H9 (cell line): Measurements from ENCODE around the gene MVP. TPM values are rescaled to one million over a fixed set of nuclear protein-coding genes. Genes with fewer than 3 reads are reported as not detected.
A peak's percentile ranks its signal among the peaks of the same experiment; 100 is the strongest.

Experiments used
- DNase-seq: peaks from one replicate; pipeline ENCODE4 v3.0.0-alpha.2; 2017
- H2AFZ ChIP-seq: one replicate; pipeline ENCODE4 v1.6.1; 2013; ENCODE audit warnings: mild to moderate bottlenecking, low read length, control low read depth, moderate library complexity
- H2AK5ac ChIP-seq: 2 replicates; pipeline ENCODE4 v1.6.1; 2013; ENCODE audit warnings: low read length, control low read depth, mixed read lengths; ENCODE audit not compliant: insufficient read length
- H2BK120ac ChIP-seq: one replicate; pipeline ENCODE4 v1.6.1; 2013; ENCODE audit warnings: low read depth, mild to moderate bottlenecking, low read length, control low read depth, inconsistent platforms; ENCODE audit not compliant: poor library complexity, severe bottlenecking
- H2BK12ac ChIP-seq: 2 replicates; pipeline ENCODE4 v1.6.1; 2013; ENCODE audit warnings: low read length, control low read depth, mixed read lengths, low read depth; ENCODE audit not compliant: insufficient read length
- H2BK15ac ChIP-seq: 2 replicates; pipeline ENCODE4 v1.6.1; 2013; ENCODE audit warnings: low read depth, low read length, control low read depth
- H2BK20ac ChIP-seq: one replicate; pipeline ENCODE4 v1.6.1; 2013; ENCODE audit warnings: low read depth, mild to moderate bottlenecking, low read length, control low read depth, inconsistent platforms; ENCODE audit not compliant: poor library complexity, severe bottlenecking
- H2BK5ac ChIP-seq: 2 replicates; pipeline ENCODE4 v1.6.1; 2013; ENCODE audit warnings: low read length, control low read depth, mixed read lengths; ENCODE audit not compliant: insufficient read length
- H3K14ac ChIP-seq: 2 replicates; pipeline ENCODE4 v1.6.1; 2013; ENCODE audit warnings: low read length, control low read depth; ENCODE audit not compliant: insufficient read depth
- H3K18ac ChIP-seq: 2 replicates; pipeline ENCODE4 v1.6.1; 2013; ENCODE audit warnings: low read depth, mild to moderate bottlenecking, mixed read lengths, low read length, control low read depth; ENCODE audit not compliant: insufficient read length
- H3K23ac ChIP-seq: 2 replicates; pipeline ENCODE4 v1.6.1; 2013; ENCODE audit warnings: low read length, control low read depth, mixed read lengths, low read depth; ENCODE audit not compliant: insufficient read length
- H3K23me2 ChIP-seq: 2 replicates; pipeline ENCODE4 v1.6.1; 2013; ENCODE audit warnings: low read depth, mild to moderate bottlenecking, mixed read lengths, low read length, control low read depth; ENCODE audit not compliant: insufficient read length, poor library complexity, severe bottlenecking
- H3K27ac ChIP-seq: 2 replicates; pipeline ENCODE4 v1.5.1; 2013; ENCODE audit warnings: low read length, control low read depth, mixed read lengths, low read depth; ENCODE audit not compliant: insufficient read length
- H3K27me3 ChIP-seq: 2 replicates; pipeline ENCODE4 v1.6.1; 2013; ENCODE audit warnings: low read length, control low read depth, inconsistent platforms; ENCODE audit not compliant: insufficient read depth
- H3K4ac ChIP-seq: 2 replicates; pipeline ENCODE4 v1.6.1; 2013; ENCODE audit warnings: low read depth, mild to moderate bottlenecking, control low read depth, inconsistent platforms, low read length, moderate library complexity
- H3K4me1 ChIP-seq: 2 replicates; pipeline ENCODE4 v1.6.1; 2013; ENCODE audit warnings: low read length, control low read depth, inconsistent platforms; ENCODE audit not compliant: insufficient read depth
- H3K4me2 ChIP-seq: 2 replicates; pipeline ENCODE4 v1.6.1; 2013; ENCODE audit warnings: low read length, control low read depth, mixed read lengths; ENCODE audit not compliant: insufficient read length, insufficient read depth
- H3K56ac ChIP-seq: 2 replicates; pipeline ENCODE4 v1.6.1; 2013; ENCODE audit warnings: low read depth, mild to moderate bottlenecking, mixed read lengths, low read length, control low read depth; ENCODE audit not compliant: insufficient read length
- H3K79me1 ChIP-seq: 2 replicates; pipeline ENCODE4 v1.6.1; 2013; ENCODE audit warnings: low read depth, mild to moderate bottlenecking, moderate library complexity, low read length, control low read depth, inconsistent platforms; ENCODE audit not compliant: insufficient read depth, poor library complexity, severe bottlenecking
- H3K79me2 ChIP-seq: 2 replicates; pipeline ENCODE4 v1.6.1; 2013; ENCODE audit warnings: low read length, control low read depth, inconsistent platforms; ENCODE audit not compliant: insufficient read depth
- H3K9ac ChIP-seq: 2 replicates; pipeline ENCODE4 v1.6.1; 2013; ENCODE audit warnings: low read length, control low read depth, mixed read lengths; ENCODE audit not compliant: insufficient read length; ENCODE audit errors: extremely low read depth
- H3K9me3 ChIP-seq: one replicate; pipeline ENCODE4 v1.6.1; 2013; ENCODE audit warnings: low read depth, low read length, inconsistent platforms; ENCODE audit not compliant: control insufficient read depth
- H3T11ph ChIP-seq: one replicate; pipeline ENCODE4 v1.6.1; 2013; ENCODE audit warnings: mild to moderate bottlenecking, low read length, control low read depth, inconsistent platforms
- H4K20me1 ChIP-seq: one replicate; pipeline ENCODE4 v1.6.1; 2013; ENCODE audit not compliant: control insufficient read depth, insufficient read length, insufficient read depth
- H4K5ac ChIP-seq: 2 replicates; pipeline ENCODE4 v1.6.1; 2013; ENCODE audit warnings: low read depth, mild to moderate bottlenecking, mixed read lengths, low read length, control low read depth; ENCODE audit not compliant: insufficient read length
- H4K8ac ChIP-seq: replicated peaks from 2 replicates; pipeline ENCODE4 v1.6.1; 2013; ENCODE audit warnings: low read length, control low read depth, mixed read lengths, low read depth; ENCODE audit not compliant: insufficient read length
- H4K91ac ChIP-seq: 2 replicates; pipeline ENCODE4 v1.6.1; 2013; ENCODE audit warnings: low read depth, mild to moderate bottlenecking, moderate library complexity, mixed read lengths, low read length, control low read depth; ENCODE audit not compliant: insufficient read length
- H3K27ac Mint-ChIP-seq, 3 experiments: 2 replicates in 2 of 3; 3 replicates in 1 of 3; pipeline ENCODE4 v1.8.0; 2020 to 2021; ENCODE audit warnings: mixed read lengths in 3 of 3, mild to moderate bottlenecking in 1 of 3, moderate library complexity in 1 of 3
- H3K27me3 Mint-ChIP-seq: 2 replicates; pipeline ENCODE4 v1.8.0; 2021; ENCODE audit warnings: low read depth, mild to moderate bottlenecking, moderate library complexity, mixed read lengths
- H3K36me3 Mint-ChIP-seq, 3 experiments: 2 replicates in 2 of 3; 3 replicates in 1 of 3; pipeline ENCODE4 v1.8.0; 2020 to 2021; ENCODE audit warnings: low read depth in 3 of 3, mixed read lengths in 3 of 3; ENCODE audit not compliant: insufficient read depth in 1 of 3
- H3K4me1 Mint-ChIP-seq, 2 experiments: 2 replicates each; pipeline ENCODE4 v1.8.0; 2020; ENCODE audit warnings: mixed read lengths in 2 of 2
- H3K4me3 Mint-ChIP-seq, 2 experiments: 2 replicates in 1 of 2; 3 replicates in 1 of 2; pipeline ENCODE4 v1.8.0; 2020 to 2021; ENCODE audit warnings: mild to moderate bottlenecking in 2 of 2, mixed read lengths in 2 of 2, moderate library complexity in 1 of 2
- H3K9me3 Mint-ChIP-seq, 2 experiments: 2 replicates in 1 of 2; 3 replicates in 1 of 2; pipeline ENCODE4 v1.8.0; 2020; ENCODE audit warnings: mild to moderate bottlenecking in 2 of 2, mixed read lengths in 2 of 2, moderate library complexity in 1 of 2
- WGBS: extraction: QIAGEN DNeasy Blood & Tissue Kit; methylation state at CpG from one replicate; pipeline ENCODE4 v1.1.7; 2013; ENCODE audit warnings: missing lambda C conversion rate, low lambda C conversion rate, mixed read lengths; ENCODE audit not compliant: insufficient read length; ENCODE audit errors: extremely low coverage; 5-methylcytosine and 5-hydroxymethylcytosine counted together
- total RNA-seq: library from RNA; stranded (reverse); gene quantifications from 2 replicates; pipeline ENCODE4 v1.2.1, GENCODE V29; 2021
- TF ChIP-seq, protein P1 (sequence below): fragments of 200-600 bp; sonication (generic); conservative IDR thresholded peaks from 3 replicates; pipeline ENCODE4 v1.8.0; 2021; ENCODE audit warnings: antibody characterized with exemption, mild to moderate bottlenecking

The MVP gene
- total RNA-seq, 1 experiment from 2014 or later: 3.1 TPM

DNA sequence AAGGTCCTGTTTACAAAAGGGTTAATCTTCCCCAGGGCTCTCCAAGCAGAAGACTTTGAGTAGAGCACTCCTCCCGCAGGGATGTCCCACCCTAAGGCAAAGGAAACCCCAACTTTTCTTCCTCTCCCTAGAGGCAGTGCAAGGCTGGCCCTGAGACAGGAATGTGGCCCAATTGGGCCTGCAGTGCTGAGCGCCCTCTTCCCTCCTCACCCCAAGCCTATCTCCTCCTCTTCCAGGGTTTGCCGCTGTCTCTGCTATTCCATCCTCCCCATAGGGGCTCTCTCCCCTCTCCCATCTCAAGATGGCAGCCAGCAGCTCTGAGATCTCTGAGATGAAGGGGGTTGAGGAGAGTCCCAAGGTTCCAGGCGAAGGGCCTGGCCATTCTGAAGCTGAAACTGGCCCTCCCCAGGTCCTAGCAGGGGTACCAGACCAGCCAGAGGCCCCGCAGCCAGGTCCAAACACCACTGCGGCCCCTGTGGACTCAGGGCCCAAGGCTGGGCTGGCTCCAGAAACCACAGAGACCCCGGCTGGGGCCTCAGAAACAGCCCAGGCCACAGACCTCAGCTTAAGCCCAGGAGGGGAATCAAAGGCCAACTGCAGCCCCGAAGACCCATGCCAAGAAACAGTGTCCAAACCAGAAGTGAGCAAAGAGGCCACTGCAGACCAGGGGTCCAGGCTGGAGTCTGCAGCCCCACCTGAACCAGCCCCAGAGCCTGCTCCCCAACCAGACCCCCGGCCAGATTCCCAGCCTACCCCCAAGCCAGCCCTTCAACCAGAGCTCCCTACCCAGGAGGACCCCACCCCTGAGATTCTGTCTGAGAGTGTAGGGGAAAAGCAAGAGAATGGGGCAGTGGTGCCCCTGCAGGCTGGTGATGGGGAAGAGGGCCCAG, 7.3 kb upstream of the MVP start:
- Histone ChIP-seq H3K79me2 (peaks cover 2% of the 10 kb centered on the region; the same call in 1 of the 2 replicates), H3K27ac (no peak overlapping the region)

More for the DNA sequence above, 7.3 kb upstream of the MVP start:
- H3K4me1 Mint-ChIP-seq: peaks cover 51 to 70% of the 10 kb centered on the region in 2 experiments
- no peak overlapping the region for H2BK15ac ChIP-seq
- H3K56ac ChIP-seq: no peak overlapping the region
- DNase-seq: no peak
- H4K8ac ChIP-seq: no peak overlapping the region
- peaks cover 6% of the 10 kb centered on the region; the same call in 1 of the 2 replicates for H3K4me1 ChIP-seq
- no peaks in the 10 kb centered on the region for H3K79me1 ChIP-seq
- H3K18ac ChIP-seq: no peak overlapping the region
- no peak overlapping the region for H2BK5ac ChIP-seq
- no peak overlapping the region; the same call in 1 of the 2 replicates for H3K14ac ChIP-seq
- H2BK120ac ChIP-seq: no peak overlapping the region
- WGBS: no CpG with 5 or more reads among the region's 9 CpGs
- H4K5ac ChIP-seq: no peak overlapping the region
- no peak overlapping the region for H3T11ph ChIP-seq
- H3K36me3 Mint-ChIP-seq: peaks cover 15 to 30% (median 19%) of the 10 kb centered on the region in 3 experiments
- no peak overlapping the region for H3K4ac ChIP-seq
- peak overlapping the region; percentile 47 for H3K9ac ChIP-seq
- no peaks in the 10 kb centered on the region for H3K27me3 ChIP-seq
- no peaks in the 10 kb centered on the region; a peak in 2 of 5 replicates for H3K9me3 Mint-ChIP-seq
- H3K27ac Mint-ChIP-seq: no peak overlapping the region; a peak in 1 of 7 replicates
- no peak overlapping the region for H2BK20ac ChIP-seq
- H3K9me3 ChIP-seq: no peaks in the 10 kb centered on the region
- H2AK5ac ChIP-seq: no peak overlapping the region
- peak overlapping the region; percentile 80 to 96 for H3K4me3 Mint-ChIP-seq
- H2AFZ ChIP-seq: no peak overlapping the region
- H3K27me3 Mint-ChIP-seq: no peaks in the 10 kb centered on the region; the same call in 1 of the 2 replicates
- H4K91ac ChIP-seq: no peak overlapping the region
- no peak overlapping the region for H2BK12ac ChIP-seq
- H3K23me2 ChIP-seq: peaks cover 43% of the 10 kb centered on the region
- no peak overlapping the region for H3K23ac ChIP-seq
- TF ChIP-seq, protein P1, sequence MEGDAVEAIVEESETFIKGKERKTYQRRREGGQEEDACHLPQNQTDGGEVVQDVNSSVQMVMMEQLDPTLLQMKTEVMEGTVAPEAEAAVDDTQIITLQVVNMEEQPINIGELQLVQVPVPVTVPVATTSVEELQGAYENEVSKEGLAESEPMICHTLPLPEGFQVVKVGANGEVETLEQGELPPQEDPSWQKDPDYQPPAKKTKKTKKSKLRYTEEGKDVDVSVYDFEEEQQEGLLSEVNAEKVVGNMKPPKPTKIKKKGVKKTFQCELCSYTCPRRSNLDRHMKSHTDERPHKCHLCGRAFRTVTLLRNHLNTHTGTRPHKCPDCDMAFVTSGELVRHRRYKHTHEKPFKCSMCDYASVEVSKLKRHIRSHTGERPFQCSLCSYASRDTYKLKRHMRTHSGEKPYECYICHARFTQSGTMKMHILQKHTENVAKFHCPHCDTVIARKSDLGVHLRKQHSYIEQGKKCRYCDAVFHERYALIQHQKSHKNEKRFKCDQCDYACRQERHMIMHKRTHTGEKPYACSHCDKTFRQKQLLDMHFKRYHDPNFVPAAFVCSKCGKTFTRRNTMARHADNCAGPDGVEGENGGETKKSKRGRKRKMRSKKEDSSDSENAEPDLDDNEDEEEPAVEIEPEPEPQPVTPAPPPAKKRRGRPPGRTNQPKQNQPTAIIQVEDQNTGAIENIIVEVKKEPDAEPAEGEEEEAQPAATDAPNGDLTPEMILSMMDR: no peak
- no peaks in the 10 kb centered on the region for H4K20me1 ChIP-seq
- H3K4me2 ChIP-seq: peak overlapping the region; percentile 78
